Measurements from ENCODE around the gene RIN1.
A peak's percentile ranks its signal among the peaks of the same experiment; 100 is the strongest.
"Not testable (repeated sequence)": the region's sequence is repeated elsewhere in the genome, so short reads cannot be mapped to it uniquely, and the experiment has no call there.

RIN1 gene

DNA sequence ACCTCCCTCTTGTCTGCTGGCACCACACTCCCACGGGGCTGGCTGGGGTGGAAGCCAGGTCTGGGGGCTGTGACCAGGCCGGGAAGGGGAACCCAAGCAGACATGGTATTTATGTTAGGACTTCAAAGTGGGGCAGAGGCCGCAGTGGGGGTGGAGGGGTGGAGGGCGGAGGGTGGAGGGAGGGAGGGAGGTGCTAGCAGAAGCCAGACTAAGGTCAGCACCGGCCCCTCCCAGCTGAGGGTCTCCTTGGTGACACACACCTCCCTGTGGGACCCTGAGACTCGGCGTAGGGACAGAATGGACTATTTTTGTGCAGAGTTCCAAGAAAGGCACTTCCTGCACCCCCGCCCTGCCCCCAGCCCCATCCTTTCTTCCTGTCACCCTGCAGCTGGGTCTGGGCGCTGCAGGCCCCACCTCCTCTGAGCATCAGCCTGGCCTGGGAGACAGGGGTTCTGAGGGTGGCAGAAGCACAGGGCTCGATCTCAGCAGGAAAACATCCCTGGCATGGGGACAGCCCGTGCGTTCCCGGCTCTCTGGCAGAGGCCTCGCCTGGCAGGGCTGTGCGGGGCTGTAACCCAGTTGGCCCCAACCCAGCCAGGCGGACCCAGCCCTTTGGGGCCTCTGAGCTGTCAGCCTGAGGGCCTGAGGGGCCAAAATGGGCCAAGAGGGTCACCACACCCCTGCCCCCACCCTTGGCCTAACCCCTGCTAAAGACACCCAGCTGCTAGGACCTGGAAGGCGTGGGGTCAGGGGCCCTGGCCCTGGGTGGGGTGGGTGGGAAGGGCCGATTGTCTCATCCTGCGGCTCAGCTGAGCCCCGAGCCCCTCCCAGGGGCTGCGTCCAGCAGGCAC is 9.7 kb downstream of the RIN1 start:
- no peak overlapping the region for H3K9ac ChIP-seq (ENCODE audit: low read depth in 1 of 2, low read length in 2 of 2)
- H3K27me3 ChIP-seq (ENCODE audit: control insufficient read depth in 2 of 2, insufficient read depth in 2 of 2, low read length in 2 of 2), result no peaks in the 10 kb centered on the region
- no peaks in the 10 kb centered on the region for H3K36me3 ChIP-seq (ENCODE audit: control insufficient read depth in 2 of 2, insufficient read depth in 2 of 2, low read length in 2 of 2)
- H3K27ac ChIP-seq (ENCODE audit: low read depth in 2 of 2, low read length in 2 of 2), result peak overlapping the region in 1 of 2 donors; percentile 35
- H3K9me3 ChIP-seq (ENCODE audit: control insufficient read depth in 2 of 2, low read length in 2 of 2), result no peaks in the 10 kb centered on the region
- no peak overlapping the region for H3K4me3 ChIP-seq (ENCODE audit: low read length in 2 of 2)
- H3K4me1 ChIP-seq (ENCODE audit: control insufficient read depth in 2 of 2, insufficient read depth in 2 of 2, low read length in 2 of 2), result peaks cover 14 to 15% of the 10 kb centered on the region in 2 donors

DNA sequence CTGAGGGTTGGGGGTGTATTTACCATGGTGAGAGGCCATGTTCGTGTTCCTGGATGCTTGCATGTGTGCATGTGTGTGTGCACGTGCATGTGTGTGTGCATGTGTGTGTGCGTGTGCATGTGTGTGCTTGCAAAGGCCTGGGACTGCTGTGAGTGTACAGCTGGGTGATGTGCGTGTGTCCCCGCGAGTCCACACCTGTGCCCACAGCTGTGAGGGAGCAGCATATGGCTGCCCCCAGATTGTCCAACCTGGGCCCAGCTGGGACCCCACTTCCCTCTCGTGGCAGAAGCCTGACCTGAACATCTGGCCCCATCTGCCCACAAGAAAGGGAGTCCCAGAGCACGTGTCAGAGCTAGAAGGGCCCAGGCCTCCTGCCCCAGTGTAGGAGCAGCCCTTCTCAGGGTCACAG is 11.0 kb downstream of the RIN1 start:
- peak overlapping the region in 1 of 2 donors; percentile 9 for H3K27ac ChIP-seq (ENCODE audit: low read depth in 2 of 2, low read length in 2 of 2)
- no peaks in the 10 kb centered on the region for H3K27me3 ChIP-seq (ENCODE audit: control insufficient read depth in 2 of 2, insufficient read depth in 2 of 2, low read length in 2 of 2)
- no peak overlapping the region for H3K4me3 ChIP-seq (ENCODE audit: low read length in 2 of 2)
- H3K9ac ChIP-seq (ENCODE audit: low read depth in 1 of 2, low read length in 2 of 2), result no peak overlapping the region
- H3K36me3 ChIP-seq (ENCODE audit: control insufficient read depth in 2 of 2, insufficient read depth in 2 of 2, low read length in 2 of 2), result no peaks in the 10 kb centered on the region
- no peaks in the 10 kb centered on the region for H3K9me3 ChIP-seq (ENCODE audit: control insufficient read depth in 2 of 2, low read length in 2 of 2)
- peaks cover 14 to 15% of the 10 kb centered on the region in 2 donors for H3K4me1 ChIP-seq (ENCODE audit: control insufficient read depth in 2 of 2, insufficient read depth in 2 of 2, low read length in 2 of 2)

DNA sequence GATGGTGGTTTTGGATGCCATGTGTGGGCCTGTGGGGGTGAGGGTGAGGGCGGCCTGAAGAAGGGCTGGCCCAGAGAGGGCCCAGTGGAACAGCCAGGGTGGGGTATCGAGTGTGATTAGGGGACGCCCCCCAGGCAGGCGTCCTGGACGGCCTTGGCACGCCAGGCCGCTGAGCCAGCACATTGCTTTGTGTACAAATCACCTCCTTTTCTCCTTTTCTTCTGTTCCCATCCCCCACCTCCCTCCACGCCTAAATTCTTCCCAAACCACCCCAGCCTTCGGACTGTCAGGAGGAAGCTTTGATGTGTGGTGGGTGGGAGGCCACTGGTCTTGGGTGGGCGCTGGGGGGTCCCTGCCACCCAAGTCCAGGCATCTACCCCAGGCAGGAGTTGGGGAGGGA is 11.6 kb downstream of the RIN1 start:
- no peak overlapping the region for H3K4me3 ChIP-seq (ENCODE audit: low read length in 2 of 2)
- no peaks in the 10 kb centered on the region for H3K27me3 ChIP-seq (ENCODE audit: control insufficient read depth in 2 of 2, insufficient read depth in 2 of 2, low read length in 2 of 2)
- no peak overlapping the region for H3K27ac ChIP-seq (ENCODE audit: low read depth in 2 of 2, low read length in 2 of 2)
- H3K9ac ChIP-seq (ENCODE audit: low read depth in 1 of 2, low read length in 2 of 2), result no peak overlapping the region
- peaks cover 14 to 15% of the 10 kb centered on the region in 2 donors for H3K4me1 ChIP-seq (ENCODE audit: control insufficient read depth in 2 of 2, insufficient read depth in 2 of 2, low read length in 2 of 2)
- no peaks in the 10 kb centered on the region for H3K9me3 ChIP-seq (ENCODE audit: control insufficient read depth in 2 of 2, low read length in 2 of 2)
- no peaks in the 10 kb centered on the region for H3K36me3 ChIP-seq (ENCODE audit: control insufficient read depth in 2 of 2, insufficient read depth in 2 of 2, low read length in 2 of 2)

DNA sequence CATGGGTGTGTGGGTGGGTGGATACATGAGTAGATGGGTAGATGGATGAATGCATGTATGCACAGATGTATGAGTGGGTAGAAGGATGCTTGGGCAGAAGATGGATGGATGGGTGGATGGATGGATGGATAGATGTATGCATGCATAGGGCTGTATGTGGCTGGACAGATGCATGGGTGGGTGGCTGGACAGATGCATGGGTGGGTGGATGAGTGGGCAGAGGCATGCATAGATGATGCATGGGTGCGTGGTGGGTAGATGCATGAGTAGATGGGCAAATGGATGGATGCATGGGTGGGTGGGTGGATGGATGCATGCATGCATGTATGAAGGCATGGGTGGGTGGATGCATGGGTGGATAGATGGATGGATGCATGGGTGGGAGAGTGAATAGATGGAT is 12.6 kb downstream of the RIN1 start:
- Histone ChIP-seq H3K36me3 (ENCODE audit: control insufficient read depth in 2 of 2, insufficient read depth in 2 of 2, low read length in 2 of 2) (no peaks in the 10 kb centered on the region), H3K9ac (ENCODE audit: low read depth in 1 of 2, low read length in 2 of 2) (no peak overlapping the region), H3K4me3 (ENCODE audit: low read length in 2 of 2) (no peak overlapping the region), H3K9me3 (ENCODE audit: control insufficient read depth in 2 of 2, low read length in 2 of 2) (no peaks in the 10 kb centered on the region), H3K4me1 (ENCODE audit: control insufficient read depth in 2 of 2, insufficient read depth in 2 of 2, low read length in 2 of 2) (peaks cover 13% of the 10 kb centered on the region in 2 donors), H3K27ac (ENCODE audit: low read depth in 2 of 2, low read length in 2 of 2) (no peak overlapping the region), H3K27me3 (ENCODE audit: control insufficient read depth in 2 of 2, insufficient read depth in 2 of 2, low read length in 2 of 2) (no peaks in the 10 kb centered on the region)

DNA sequence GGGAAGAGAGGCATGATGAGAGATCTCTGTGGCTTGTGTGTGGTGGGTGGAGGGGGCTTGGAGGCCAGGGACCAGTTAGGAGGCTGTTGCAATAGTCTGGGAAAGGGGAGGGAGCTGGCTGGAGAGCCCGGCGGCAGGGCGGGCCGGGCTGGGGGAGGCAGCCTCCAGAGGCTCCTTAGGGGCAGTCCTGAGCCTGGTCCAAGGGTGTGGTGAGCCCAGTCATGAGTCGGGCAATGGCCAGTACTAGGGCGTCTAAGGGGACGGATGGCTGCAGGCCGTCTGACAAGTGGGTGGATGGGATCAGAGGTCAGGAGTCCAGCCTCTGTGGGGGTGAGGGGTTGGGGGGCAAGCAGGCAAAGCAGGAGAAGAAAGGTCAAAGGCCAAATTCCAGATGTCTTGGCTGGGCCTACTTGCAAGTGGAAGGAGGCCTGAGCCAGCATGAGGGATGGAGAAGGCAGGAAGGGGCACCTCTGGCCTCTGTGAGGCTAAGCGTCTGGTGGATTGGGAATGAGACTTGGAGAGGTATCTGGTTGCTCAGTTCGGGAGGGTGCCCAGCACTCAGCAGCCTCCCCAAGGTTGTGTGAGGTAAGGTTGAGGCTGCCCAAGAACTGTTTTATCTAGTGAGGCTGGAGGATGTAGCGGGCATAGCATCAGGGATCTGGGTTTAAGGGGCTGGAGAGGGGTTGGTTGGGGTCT is 13.4 kb downstream of the RIN1 start:
- peaks cover 12% of the 10 kb centered on the region in 2 donors for H3K4me1 ChIP-seq (ENCODE audit: control insufficient read depth in 2 of 2, insufficient read depth in 2 of 2, low read length in 2 of 2)
- H3K27ac ChIP-seq (ENCODE audit: low read depth in 2 of 2, low read length in 2 of 2), result no peak overlapping the region

DNA sequence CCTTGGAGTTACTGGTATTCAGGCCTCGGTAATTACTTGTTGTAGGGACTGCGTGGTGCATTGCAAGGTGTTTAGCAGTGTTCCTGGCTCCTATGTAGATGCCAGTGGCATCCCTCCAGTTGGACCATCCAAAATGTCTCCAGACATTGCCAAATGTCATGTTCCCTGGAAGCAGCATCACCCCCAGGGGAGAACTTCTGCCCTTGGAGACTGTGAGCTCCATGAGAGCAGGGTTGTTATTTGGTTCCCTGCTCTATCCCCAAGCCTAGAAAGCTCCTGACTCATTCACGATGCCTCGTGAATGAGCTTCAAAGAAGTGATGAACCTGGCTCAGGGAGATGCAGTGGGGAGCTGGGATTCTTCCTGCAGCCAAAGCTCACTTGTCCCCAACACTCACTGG is 14.6 kb downstream of the RIN1 start:
- no peak overlapping the region for H3K27ac ChIP-seq (ENCODE audit: low read depth in 2 of 2, low read length in 2 of 2)
- no peaks in the 10 kb centered on the region for H3K36me3 ChIP-seq (ENCODE audit: control insufficient read depth in 2 of 2, insufficient read depth in 2 of 2, low read length in 2 of 2)
- H3K9me3 ChIP-seq (ENCODE audit: control insufficient read depth in 2 of 2, low read length in 2 of 2), result no peaks in the 10 kb centered on the region
- H3K4me1 ChIP-seq (ENCODE audit: control insufficient read depth in 2 of 2, insufficient read depth in 2 of 2, low read length in 2 of 2), result peaks cover 9% of the 10 kb centered on the region in 2 donors
- no peak overlapping the region for H3K4me3 ChIP-seq (ENCODE audit: low read length in 2 of 2)
- no peak overlapping the region for H3K9ac ChIP-seq (ENCODE audit: low read depth in 1 of 2, low read length in 2 of 2)
- no peaks in the 10 kb centered on the region for H3K27me3 ChIP-seq (ENCODE audit: control insufficient read depth in 2 of 2, insufficient read depth in 2 of 2, low read length in 2 of 2)

More for the DNA sequence above, 13.4 kb downstream of the RIN1 start:
- no peaks in the 10 kb centered on the region for H3K9me3 ChIP-seq (ENCODE audit: control insufficient read depth in 2 of 2, low read length in 2 of 2)
- H3K36me3 ChIP-seq (ENCODE audit: control insufficient read depth in 2 of 2, insufficient read depth in 2 of 2, low read length in 2 of 2), result no peaks in the 10 kb centered on the region
- no peak overlapping the region for H3K9ac ChIP-seq (ENCODE audit: low read depth in 1 of 2, low read length in 2 of 2)
- no peaks in the 10 kb centered on the region for H3K27me3 ChIP-seq (ENCODE audit: control insufficient read depth in 2 of 2, insufficient read depth in 2 of 2, low read length in 2 of 2)
- H3K4me3 ChIP-seq (ENCODE audit: low read length in 2 of 2), result no peak overlapping the region

DNA sequence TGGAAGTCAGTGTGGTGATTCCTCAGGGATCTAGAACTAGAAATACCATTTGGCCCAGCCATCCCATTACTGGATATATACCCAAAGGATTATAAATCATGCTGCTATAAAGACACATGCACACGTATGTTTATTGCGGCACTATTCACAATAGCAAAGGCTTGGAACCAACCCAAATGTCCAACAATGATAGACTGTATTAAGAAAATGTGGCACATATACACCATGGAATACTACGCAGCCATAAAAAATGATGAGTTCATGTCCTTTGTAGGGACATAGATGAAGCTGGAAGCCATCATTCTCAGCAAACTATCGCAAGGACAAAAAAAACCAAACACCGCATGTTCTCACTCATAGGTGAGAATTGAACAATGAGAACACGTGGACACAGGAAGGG is 15.5 kb downstream of the RIN1 start:
- H3K9me3 ChIP-seq (ENCODE audit: control insufficient read depth in 2 of 2, low read length in 2 of 2); H3K27me3 ChIP-seq (ENCODE audit: control insufficient read depth in 2 of 2, insufficient read depth in 2 of 2, low read length in 2 of 2); H3K4me3 ChIP-seq (ENCODE audit: low read length in 2 of 2); H3K4me1 ChIP-seq (ENCODE audit: control insufficient read depth in 2 of 2, insufficient read depth in 2 of 2, low read length in 2 of 2); H3K27ac ChIP-seq (ENCODE audit: low read depth in 2 of 2, low read length in 2 of 2); H3K36me3 ChIP-seq (ENCODE audit: control insufficient read depth in 2 of 2, insufficient read depth in 2 of 2, low read length in 2 of 2); H3K9ac ChIP-seq (ENCODE audit: low read depth in 1 of 2, low read length in 2 of 2): not testable (repeated sequence)

DNA sequence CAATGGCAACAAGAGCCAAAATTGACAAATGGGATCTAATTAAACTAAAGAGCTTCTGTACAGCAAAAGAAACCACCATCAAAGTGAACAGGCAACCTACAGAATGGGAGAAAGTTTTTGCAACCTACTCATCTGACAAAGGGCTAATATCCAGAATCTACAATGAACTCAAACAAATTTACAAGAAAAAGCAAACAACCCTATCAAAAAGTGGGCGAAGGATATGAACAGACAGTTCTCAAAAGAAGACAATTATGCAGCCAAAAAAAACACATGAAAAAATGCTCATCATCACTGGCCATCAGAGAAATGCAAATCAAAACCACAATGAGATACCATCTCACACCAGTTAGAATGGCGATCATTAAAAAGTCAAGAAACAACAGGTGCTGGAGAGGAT is 15.9 kb downstream of the RIN1 start:
- H3K36me3 ChIP-seq (ENCODE audit: control insufficient read depth in 2 of 2, insufficient read depth in 2 of 2, low read length in 2 of 2); H3K9me3 ChIP-seq (ENCODE audit: control insufficient read depth in 2 of 2, low read length in 2 of 2); H3K9ac ChIP-seq (ENCODE audit: low read depth in 1 of 2, low read length in 2 of 2); H3K27ac ChIP-seq (ENCODE audit: low read depth in 2 of 2, low read length in 2 of 2); H3K27me3 ChIP-seq (ENCODE audit: control insufficient read depth in 2 of 2, insufficient read depth in 2 of 2, low read length in 2 of 2); H3K4me3 ChIP-seq (ENCODE audit: low read length in 2 of 2): not testable (repeated sequence)
- peaks cover 9 to 11% of the 10 kb centered on the region in 2 donors for H3K4me1 ChIP-seq (ENCODE audit: control insufficient read depth in 2 of 2, insufficient read depth in 2 of 2, low read length in 2 of 2)

DNA sequence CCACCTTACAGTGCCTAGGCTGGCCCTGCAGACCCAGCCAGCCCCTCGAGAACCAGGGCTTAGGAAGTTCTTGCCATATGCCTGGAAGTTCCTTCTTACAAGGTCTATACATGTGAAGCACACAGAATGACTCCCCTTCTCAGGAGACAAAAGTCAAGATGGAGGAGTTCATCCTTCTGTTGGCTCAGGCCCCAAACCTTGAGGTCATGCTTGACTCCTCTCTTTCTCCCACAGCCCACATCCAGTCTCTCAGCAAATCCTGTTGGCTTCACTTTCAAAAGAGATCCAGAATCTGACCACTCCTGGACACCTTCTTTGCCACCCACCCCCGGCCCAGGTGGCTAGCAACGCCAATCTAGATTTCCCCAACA is 17.6 kb downstream of the RIN1 start:
- Histone ChIP-seq H3K27me3 (ENCODE audit: control insufficient read depth in 2 of 2, insufficient read depth in 2 of 2, low read length in 2 of 2) (no peaks in the 10 kb centered on the region), H3K4me3 (ENCODE audit: low read length in 2 of 2) (no peak overlapping the region), H3K36me3 (ENCODE audit: control insufficient read depth in 2 of 2, insufficient read depth in 2 of 2, low read length in 2 of 2) (no peaks in the 10 kb centered on the region), H3K27ac (ENCODE audit: low read depth in 2 of 2, low read length in 2 of 2) (peak overlapping the region; percentile 21 to 84), H3K9me3 (ENCODE audit: control insufficient read depth in 2 of 2, low read length in 2 of 2) (no peaks in the 10 kb centered on the region), H3K4me1 (ENCODE audit: control insufficient read depth in 2 of 2, insufficient read depth in 2 of 2, low read length in 2 of 2) (peaks cover 9 to 21% of the 10 kb centered on the region in 2 donors), H3K9ac (ENCODE audit: low read depth in 1 of 2, low read length in 2 of 2) (no peak overlapping the region)

DNA sequence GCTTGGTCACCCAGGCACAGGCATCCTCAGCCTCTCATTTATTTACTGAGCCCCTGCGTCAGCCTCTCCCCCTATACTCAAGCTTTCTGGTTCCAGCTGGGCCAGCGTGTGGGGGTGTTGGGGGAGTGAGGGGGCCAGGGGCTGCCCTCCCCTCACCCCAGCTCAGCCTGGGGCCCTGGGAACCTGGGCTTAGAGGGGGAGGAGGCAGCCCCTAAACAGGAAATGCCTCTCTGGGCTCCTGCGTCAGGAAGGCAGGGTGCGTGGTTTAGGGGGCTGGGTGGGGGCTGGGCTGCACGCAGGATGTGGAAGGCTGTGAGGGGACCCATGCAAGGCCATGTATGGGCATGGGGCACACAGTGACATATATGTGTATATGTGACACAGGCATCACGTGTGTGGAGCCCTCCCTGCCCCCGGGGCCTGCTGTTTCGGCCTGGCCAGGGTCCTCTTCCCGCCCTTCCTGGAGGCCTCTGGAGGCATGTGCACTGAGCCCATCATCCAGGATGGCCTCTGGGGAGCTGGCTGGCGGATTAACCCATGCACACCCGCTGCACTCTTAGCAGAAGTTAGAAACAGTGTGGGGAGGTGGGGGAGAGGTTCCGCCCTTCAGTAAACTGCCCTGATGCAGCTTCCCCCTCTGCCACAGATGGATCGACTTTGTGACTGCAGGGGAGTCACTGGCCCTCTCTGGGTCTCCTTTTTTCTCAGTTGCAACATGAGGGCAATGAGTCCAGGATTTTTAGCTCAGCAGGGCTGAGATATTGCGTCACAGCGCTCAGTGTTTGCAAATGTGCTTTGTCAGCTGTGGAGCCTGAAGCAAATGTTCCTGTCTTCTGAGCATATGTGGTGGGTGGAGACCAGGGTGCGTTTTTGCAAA is 18.3 kb downstream of the RIN1 start:
- peak overlapping the region; percentile 66 to 84 for H3K27ac ChIP-seq (ENCODE audit: low read depth in 2 of 2, low read length in 2 of 2)
- H3K27me3 ChIP-seq (ENCODE audit: control insufficient read depth in 2 of 2, insufficient read depth in 2 of 2, low read length in 2 of 2), result no peaks in the 10 kb centered on the region
- H3K36me3 ChIP-seq (ENCODE audit: control insufficient read depth in 2 of 2, insufficient read depth in 2 of 2, low read length in 2 of 2), result no peaks in the 10 kb centered on the region
- peaks cover 13 to 26% of the 10 kb centered on the region in 2 donors for H3K4me1 ChIP-seq (ENCODE audit: control insufficient read depth in 2 of 2, insufficient read depth in 2 of 2, low read length in 2 of 2)
- no peaks in the 10 kb centered on the region for H3K9me3 ChIP-seq (ENCODE audit: control insufficient read depth in 2 of 2, low read length in 2 of 2)
- no peak overlapping the region for H3K9ac ChIP-seq (ENCODE audit: low read depth in 1 of 2, low read length in 2 of 2)
- H3K4me3 ChIP-seq (ENCODE audit: low read length in 2 of 2), result peak overlapping the region in 1 of 2 donors; percentile 43

Data from mucosa of rectum (tissue), 2 donors.